ENCODE data around the gene ITGA5. TPM values are rescaled to one million over a fixed set of nuclear protein-coding genes. Genes with fewer than 3 reads are reported as not detected.
"Not testable (repeated sequence)": the region's sequence is repeated elsewhere in the genome, so short reads cannot be mapped to it uniquely, and the experiment has no call there.

The ITGA5 gene
- total and polyA plus RNA-seq, 9 of the 15 experiments (the other 6 are each of a cell fraction or from before 2014, with no cell fraction given) = 9.1 to 82.1 (median 47.4) TPM

- TF ChIP-seq NFRKB (IDR thresholded peaks at IDR 0.05; ENCODE audit: low read depth) (no peak), GTF2A2 (tag; IDR thresholded peaks at IDR 0.05) (no peak), PHF21A (IDR thresholded peaks at IDR 0.05; ENCODE audit: borderline replicate concordance, low read depth) (no peak), FOXK2 (conservative IDR thresholded peaks at IDR 0.05 in 1 of 2, IDR thresholded peaks at IDR 0.05 in 1 of 2; ENCODE audit: low read depth in 2 of 2) (no peak), SOX6 (IDR thresholded peaks at IDR 0.05) (no peak), NUFIP1 (IDR thresholded peaks at IDR 0.05; ENCODE audit: partially characterized antibody) (no peak), E2F1 (CRISPR knock-in tag; IDR thresholded peaks at IDR 0.05) (no peak), ZNF609 (CRISPR knock-in tag; IDR thresholded peaks at IDR 0.05; ENCODE audit: borderline replicate concordance) (no peak), GABPB2 (CRISPR knock-in tag; conservative IDR thresholded peaks at IDR 0.05) (no peak), MCM7 (IDR thresholded peaks at IDR 0.05) (no peak)
These were observed 63.8 kb downstream of the ITGA5 start (continued) for GRCh38 chr12:54355104-54355815.

- ATAC-seq; CTCF ChIA-PET (ENCODE audit: low intra/inter-chr PET ratio); H3K9ac ChIP-seq (ENCODE audit: insufficient read depth in 1 of 2, low read depth in 2 of 2, low read length in 2 of 2); H3K9me1 ChIP-seq (ENCODE audit: control insufficient read depth, insufficient read depth, low read length); H4K20me1 ChIP-seq (replicated peaks; ENCODE audit: control insufficient read depth, insufficient read depth, low read length); FAIRE-seq; DNase-seq (ENCODE audit: extremely low read depth in 1 of 4, low spot score in 3 of 4); in situ Hi-C loops (cut with MboI); H3K4me3 ChIP-seq; H3K4me2 ChIP-seq (ENCODE audit: insufficient read depth, low read length); H2AFZ ChIP-seq (ENCODE audit: low read depth, low read length); BruUV-seq (replicated peaks); H3K27me3 ChIP-seq (ENCODE audit: control insufficient read depth in 2 of 2, insufficient read depth in 2 of 2, low read length in 2 of 2); H3K9me3 ChIP-seq (replicated peaks; ENCODE audit: control insufficient read depth, insufficient read depth, low read depth, low read length); intact Hi-C loops (cut with micrococcal nuclease); H3K27ac ChIP-seq (ENCODE audit: extremely low read depth, low read depth, low read length): not testable (repeated sequence)
- POLR2A ChIA-PET = interaction anchor here (0.8 to 5.6 kb wide), 2 partner anchors 12 to 17 kb away, joined by 4 to 43 read pairs; no protein-coding TSS in a partner anchor
- 69% methylated on average over 4 of the region's 7 CpGs for WGBS (ENCODE audit: insufficient coverage, low coverage, missing lambda C conversion rate)
- H3K4me1 ChIP-seq (replicated peaks in 1 of 2; ENCODE audit: control insufficient read depth in 2 of 2, insufficient read depth in 2 of 2, low read length in 2 of 2) = peaks cover 55 to 61% of the 10 kb centered on the region in 2 experiments
- H3K79me2 ChIP-seq (ENCODE audit: control insufficient read depth, insufficient read depth, low read length) = peaks cover 16% of the 10 kb centered on the region; the same call in 2 of the 3 replicates
- H3K36me3 ChIP-seq (ENCODE audit: control insufficient read depth, insufficient read depth, low read length) = peaks cover 32% of the 10 kb centered on the region; the same call in 2 of the 3 replicates
These were observed 64.8 kb downstream of the ITGA5 start for GRCh38 chr12:54354271-54354670.
